NK-92 (cell line): Measurements from ENCODE around the gene FAM200A.
A peak's percentile ranks its signal among the peaks of the same experiment; 100 is the strongest.
"Not testable (repeated sequence)": the region's sequence is repeated elsewhere in the genome, so short reads cannot be mapped to it uniquely, and the experiment has no call there.

Experiments
- DNase-seq: peaks from one replicate; lab custom pipeline; 2025; ENCODE audit not compliant: unreplicated experiment; lab: John Stamatoyannopoulos, UW

The FAM200A gene

DNA sequence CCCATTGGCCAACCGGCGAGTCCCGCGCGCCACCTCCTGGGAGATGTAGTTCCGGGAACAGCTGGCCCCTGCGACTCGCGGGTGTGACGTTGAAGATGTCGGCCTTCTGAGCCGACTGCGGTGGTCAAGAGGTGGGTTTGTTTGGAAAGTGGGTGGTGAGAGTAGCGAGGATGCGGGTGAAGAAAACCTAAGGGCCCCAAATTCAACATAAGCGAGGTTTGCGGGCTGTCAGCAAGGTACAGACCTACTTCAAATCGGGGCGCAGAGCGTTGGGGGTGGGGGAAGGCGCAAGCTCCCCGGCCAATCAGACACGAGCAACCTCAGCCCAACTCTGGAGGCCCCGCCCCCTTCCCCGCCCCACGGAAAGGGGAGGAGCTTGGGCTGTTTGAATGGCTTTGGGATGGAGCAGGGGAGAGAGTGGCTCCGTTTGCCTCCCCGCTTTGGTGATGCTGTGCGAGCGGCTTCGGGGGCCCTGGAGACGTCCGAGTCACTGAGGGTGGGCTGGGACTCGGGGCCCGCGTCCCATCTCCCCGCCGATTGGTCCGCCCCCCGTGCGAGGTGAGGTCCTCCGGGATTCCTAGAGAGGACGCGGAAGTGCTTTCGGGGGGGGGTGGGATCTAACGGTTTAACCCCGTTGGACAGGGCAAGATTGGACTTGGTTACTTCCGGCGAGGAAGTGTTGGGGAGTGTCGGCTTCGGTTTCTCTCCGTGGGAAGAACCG is 47.2 kb downstream of the FAM200A start, which contains the start of gene ZKSCAN5:
ZKSCAN5 (plus strand) TSS at position 60 of the 721 bp plus-strand sequence. CDS start 1,383 bp downstream, outside the sequence.
- peak; percentile 75 for DNase-seq

- DNase-seq = no peak
Measured at GRCh38 chr7:99504281-99504602, 47.7 kb downstream of the FAM200A start.

DNA sequence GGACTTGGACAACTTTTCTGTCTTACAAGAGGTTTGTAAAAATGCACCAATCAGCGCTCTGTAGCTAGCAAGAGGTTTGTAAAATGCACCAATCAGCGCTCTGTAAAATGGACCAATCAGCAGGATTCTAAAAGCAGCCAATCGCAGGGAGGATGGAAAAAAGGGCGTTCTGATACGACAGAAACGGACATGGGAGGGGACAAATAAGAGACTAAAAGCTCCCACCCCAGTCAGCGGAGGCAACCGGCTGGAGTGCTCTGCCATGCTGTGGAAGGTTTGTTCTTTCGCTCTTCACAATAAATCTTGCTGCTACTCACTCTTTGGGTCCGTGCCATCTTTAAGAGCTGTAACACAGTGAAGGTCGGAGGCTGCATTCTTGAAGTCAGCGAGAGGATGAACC is 50.7 kb downstream of the FAM200A start:
- DNase-seq = not testable (repeated sequence)

- DNase-seq = no peak
Measured at GRCh38 chr7:99500637-99501009, 51.3 kb downstream of the FAM200A start.

DNA sequence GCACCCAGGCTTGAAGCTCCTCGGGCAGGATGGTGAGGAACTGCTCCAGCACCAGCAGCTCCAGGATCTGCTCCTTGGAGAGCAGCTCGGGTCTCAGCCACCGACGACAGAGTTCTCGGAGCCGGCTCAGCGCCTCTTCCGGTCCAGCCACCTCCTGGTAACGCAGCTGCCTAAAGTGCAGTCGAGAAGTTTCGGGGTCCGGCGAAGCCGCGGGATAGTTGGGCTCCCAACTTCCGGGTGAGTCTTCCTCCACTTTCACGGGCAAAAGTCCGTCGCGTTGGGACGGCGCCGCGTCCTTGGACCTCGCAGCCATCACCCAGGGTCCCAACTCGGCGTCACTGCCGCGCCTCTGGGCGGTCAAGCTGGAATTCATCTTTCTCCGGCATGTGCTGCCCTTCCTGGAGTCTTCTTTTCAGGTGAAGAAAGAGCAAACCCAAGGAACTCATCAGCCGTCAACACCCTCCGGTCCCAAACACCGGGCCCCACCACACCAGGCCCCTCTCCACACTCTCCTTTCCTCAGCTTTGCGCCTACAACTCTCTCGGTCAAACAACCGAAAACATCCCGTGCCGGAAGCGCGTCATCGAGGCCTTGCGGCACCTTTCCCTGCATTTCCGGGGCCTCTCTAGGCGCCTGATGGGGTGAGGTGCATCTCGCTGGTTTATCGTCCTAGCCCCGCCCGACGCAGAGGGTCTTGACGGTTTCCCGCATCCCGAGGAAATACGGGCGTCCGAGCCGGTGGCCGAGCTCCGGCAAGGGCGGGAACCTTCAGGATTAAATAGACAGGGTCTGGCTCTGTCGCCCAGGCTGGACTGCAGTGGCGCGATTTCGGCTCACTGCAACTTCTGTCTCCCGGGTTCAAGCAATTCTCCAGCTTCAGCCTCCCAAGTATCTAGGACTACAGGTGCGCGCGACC is 51.9 kb downstream of the FAM200A start, which contains the start of gene ZNF394:
ZNF394 (minus strand) TSS at position 561 of the 916 bp plus-strand sequence; CDS start at position 373, 188 bp downstream.
- DNase-seq = no peak

- no peak for DNase-seq
Measured at GRCh38 chr7:99499371-99499720, 52.6 kb downstream of the FAM200A start.

DNA sequence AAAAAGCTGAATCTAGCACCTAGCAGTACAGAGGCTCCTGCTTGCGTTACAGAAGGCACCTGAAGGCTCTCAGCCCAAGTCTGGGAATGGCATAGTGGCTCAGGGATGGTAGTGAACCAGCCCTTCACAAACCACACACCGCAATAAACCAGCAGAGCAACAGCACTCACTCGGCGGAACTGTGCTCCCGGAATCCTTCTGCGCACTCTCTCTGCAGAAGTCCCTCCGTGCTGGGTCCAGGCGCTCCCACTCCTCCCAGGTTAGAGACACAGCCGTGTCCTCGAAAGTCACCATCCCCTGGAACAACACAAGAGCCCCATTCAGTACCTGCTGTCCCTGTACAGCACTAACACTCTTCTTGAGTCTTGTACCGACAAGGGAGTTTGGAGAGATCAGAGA is 53.4 kb downstream of the FAM200A start:
- no peak for DNase-seq

DNA sequence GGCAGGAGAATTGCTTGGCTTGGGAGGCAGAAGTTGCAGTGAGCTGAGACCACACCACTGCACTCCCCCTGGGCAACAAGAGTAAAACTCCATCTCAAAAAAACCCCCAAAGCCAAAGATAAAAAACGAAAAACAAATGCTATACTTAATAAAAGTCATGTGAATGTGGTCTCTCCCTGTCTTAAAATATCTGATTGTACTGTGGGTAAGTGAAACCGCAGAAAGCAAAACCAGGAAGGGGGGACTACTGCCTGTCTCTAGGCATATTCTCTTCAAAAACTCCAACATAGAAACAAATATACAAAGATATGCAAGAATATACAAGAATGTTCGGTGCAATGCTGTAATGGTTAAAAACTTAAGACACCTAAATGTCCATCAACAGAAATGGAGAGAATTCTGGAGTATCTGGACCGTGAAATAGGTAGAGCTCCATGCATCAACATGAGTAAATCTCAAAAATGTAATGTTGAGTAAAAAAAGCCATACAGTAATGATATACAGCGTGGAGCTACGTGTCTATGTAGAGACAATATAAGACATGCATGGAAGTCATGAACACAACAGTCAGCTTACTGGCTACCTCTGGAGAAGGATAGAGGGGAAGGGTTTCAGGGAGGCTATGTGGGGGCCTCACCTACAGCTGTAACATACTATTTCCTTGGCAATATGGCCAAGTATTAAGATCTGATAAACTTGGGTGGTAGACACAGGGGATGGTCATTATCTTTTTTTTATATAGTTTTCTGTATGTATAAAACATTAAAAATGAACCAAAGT is 54.0 kb downstream of the FAM200A start:
- no peak for DNase-seq
